Brain microvascular endothelial cell (primary cell): ENCODE measurements around the gene RECK.
A peak's percentile ranks its signal among the peaks of the same experiment; 100 is the strongest.

Experiments used
- DNase-seq: peaks from one replicate; pipeline ENCODE4 v3.0.0-alpha.2; 2020
- H3K27ac ChIP-seq: fragments of 250-450 bp; sonication (Bioruptor Pico); 2 replicates; pipeline ENCODE4 v1.5.1; 2020; ENCODE audit warnings: mild to moderate bottlenecking, moderate library complexity
- H3K27me3 ChIP-seq: fragments of 250-450 bp; sonication (Bioruptor Pico); replicated peaks from 2 replicates; pipeline ENCODE4 v1.5.1; 2020; ENCODE audit warnings: mild to moderate bottlenecking
- H3K36me3 ChIP-seq: fragments of 250-450 bp; sonication (Bioruptor Pico); replicated peaks from 2 replicates; pipeline ENCODE4 v1.5.1; 2020; ENCODE audit warnings: mild to moderate bottlenecking
- H3K4me3 ChIP-seq: 2 replicates; pipeline ENCODE4 v1.5.1; 2011; ENCODE audit warnings: low read depth, mild to moderate bottlenecking, control low read depth, low read length, moderate library complexity
- CTCF ChIP-seq: IDR thresholded peaks from 2 replicates; pipeline ENCODE4 v1.5.1; 2011; ENCODE audit warnings: low read depth, mild to moderate bottlenecking, moderate library complexity, low read length, control low read depth, inconsistent platforms; ENCODE audit errors: missing control alignments
- in situ Hi-C: cut with HindIII; loops from 2 replicates; pipeline ENCODE4 v1.10.0; 2017; ENCODE audit warnings: low sequenced_read_pairs, low pct_ligation_motif_present

Gene RECK

DNA sequence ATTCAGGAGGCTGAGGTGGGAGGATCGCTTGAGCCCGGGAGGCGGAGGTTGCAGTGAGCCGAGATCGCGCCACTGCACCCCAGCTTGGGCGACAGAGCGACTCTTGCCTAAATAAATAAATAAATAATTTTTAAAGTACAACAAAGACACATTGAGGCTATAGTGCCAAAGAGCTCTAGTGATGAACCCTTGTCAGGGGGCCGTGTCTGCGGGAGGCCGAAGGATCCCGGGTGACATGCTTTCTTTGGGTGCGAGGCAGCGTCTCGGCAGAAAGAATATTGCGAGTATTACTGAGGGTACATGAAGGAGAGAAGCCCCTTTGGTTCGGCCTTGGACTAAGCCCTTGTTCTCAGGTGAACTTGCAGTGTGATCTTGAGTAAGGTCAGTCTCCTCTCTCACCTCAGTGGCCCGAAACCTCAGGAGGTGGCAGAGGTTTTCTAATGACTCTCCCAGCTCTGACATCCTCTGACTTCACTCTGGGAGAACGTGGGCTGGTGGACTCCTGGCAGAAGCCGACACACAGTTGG lies 397 bp upstream of the RECK start:
- no peak for DNase-seq
- peak overlapping the region; percentile 73 for H3K27ac ChIP-seq
- H3K4me3 ChIP-seq: peak overlapping the region; percentile 80
- no peaks in the 10 kb centered on the region for H3K27me3 ChIP-seq
- no peaks in the 10 kb centered on the region for H3K36me3 ChIP-seq
- in situ Hi-C loops: no loop called here
- TF ChIP-seq CTCF: no peak

DNA sequence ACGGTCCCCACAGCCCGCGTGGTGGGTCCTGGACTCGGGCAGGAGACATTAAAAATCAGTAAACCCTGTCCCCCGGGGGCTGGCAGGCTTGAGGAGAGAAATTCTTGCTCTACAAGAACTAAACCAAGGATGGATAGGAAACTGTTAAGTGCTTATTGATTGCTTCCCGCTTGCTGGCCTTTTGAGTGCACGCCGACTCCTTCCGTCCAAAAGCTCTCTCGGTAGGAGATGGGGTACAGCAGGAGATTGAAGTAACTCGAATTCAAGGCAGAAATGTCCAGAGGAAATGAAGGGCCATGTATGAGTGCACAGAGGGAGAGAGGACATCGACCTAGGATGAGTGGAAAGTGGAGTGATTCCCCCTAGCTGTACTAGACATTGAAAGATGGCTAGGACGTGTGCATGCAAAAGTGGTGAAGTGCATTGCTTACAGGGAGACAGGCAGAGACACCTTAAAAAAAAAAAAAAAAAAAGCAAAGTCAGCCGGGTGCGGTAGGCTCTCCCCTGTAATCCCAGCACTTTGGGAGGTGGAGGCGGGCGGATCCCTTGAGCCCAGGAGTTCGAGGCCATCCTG lies 923 bp downstream of the RECK start:
- in situ Hi-C loops: no loop called here
- TF ChIP-seq CTCF: no peak
- peak overlapping the region; percentile 73 for H3K27ac ChIP-seq

GRCh38 chr9:36039121-36039520 lies 2.4 kb downstream of the RECK start:
- no peak for TF ChIP-seq CTCF
- no peaks in the 10 kb centered on the region for H3K36me3 ChIP-seq
- no peaks in the 10 kb centered on the region for H3K27me3 ChIP-seq
- DNase-seq: no peak
- in situ Hi-C loops: no loop called here
- H3K4me3 ChIP-seq: no peak overlapping the region
- no peak overlapping the region for H3K27ac ChIP-seq

More for the DNA sequence above, 923 bp downstream of the RECK start:
- H3K27me3 ChIP-seq: no peaks in the 10 kb centered on the region
- peak overlapping the region; percentile 80 for H3K4me3 ChIP-seq
- no peaks in the 10 kb centered on the region for H3K36me3 ChIP-seq
- no peak for DNase-seq

- H3K36me3 ChIP-seq: no peaks in the 10 kb centered on the region
- no peak overlapping the region for H3K4me3 ChIP-seq
- H3K27me3 ChIP-seq: no peaks in the 10 kb centered on the region
- H3K27ac ChIP-seq: peak overlapping the region; percentile 54
- no peak for DNase-seq
- in situ Hi-C loops: no loop called here
- no peak for TF ChIP-seq CTCF
Observed at GRCh38 chr9:36039696-36040095, 3.0 kb downstream of the RECK start.

- in situ Hi-C loops: no loop called here
- Histone ChIP-seq H3K4me3 (no peak overlapping the region), H3K36me3 (no peaks in the 10 kb centered on the region), H3K27me3 (no peaks in the 10 kb centered on the region), H3K27ac (peak overlapping the region; percentile 54)
- no peak for TF ChIP-seq CTCF
- no peak for DNase-seq
Observed at GRCh38 chr9:36040271-36040925, 3.7 kb downstream of the RECK start.
